BE2C (cell line): Measurements from ENCODE around the gene TRHDE.

Experiments
- DNase-seq: peaks from one replicate; pipeline ENCODE4 v3.0.0-alpha.2; 2020
- H3K27me3 ChIP-seq: fragments of 250-450 bp; sonication (Bioruptor Pico); 2 replicates; pipeline ENCODE4 v1.5.1; 2020; ENCODE audit warnings: mild to moderate bottlenecking
- H3K36me3 ChIP-seq: fragments of 250-450 bp; sonication (Bioruptor Pico); 2 replicates; pipeline ENCODE4 v1.5.1; 2020; ENCODE audit warnings: mild to moderate bottlenecking
- H3K4me1 ChIP-seq: fragments of 250-450 bp; sonication (Bioruptor Pico); 2 replicates; pipeline ENCODE4 v1.5.1; 2020
- H3K4me3 ChIP-seq: 2 replicates; pipeline ENCODE4 v1.5.1; 2011; ENCODE audit warnings: low read depth, low read length
- H3K9me3 ChIP-seq: fragments of 250-450 bp; sonication (Bioruptor Pico); 2 replicates; pipeline ENCODE4 v1.5.1; 2020
- CTCF ChIP-seq: IDR thresholded peaks from 2 replicates; pipeline ENCODE4 v1.5.1; 2012; ENCODE audit warnings: mild to moderate bottlenecking, low read depth, low read length

TRHDE gene

GRCh38 chr12:72673853-72674252, 401.7 kb downstream of the TRHDE start:
- DNase-seq = no peak
- TF ChIP-seq CTCF = no peak
- Histone ChIP-seq H3K36me3 (no peaks in the 10 kb centered on the region), H3K9me3 (no peaks in the 10 kb centered on the region), H3K27me3 (no peaks in the 10 kb centered on the region), H3K4me3 (no peak overlapping the region), H3K4me1 (no peaks in the 10 kb centered on the region)

- Histone ChIP-seq H3K4me3 (no peak overlapping the region), H3K27me3 (no peaks in the 10 kb centered on the region), H3K4me1 (no peaks in the 10 kb centered on the region), H3K9me3 (no peaks in the 10 kb centered on the region), H3K36me3 (no peaks in the 10 kb centered on the region)
- TF ChIP-seq CTCF = no peak
- no peak for DNase-seq
Measured at GRCh38 chr12:72676556-72676955, 404.4 kb downstream of the TRHDE start.

- no peak for TF ChIP-seq CTCF
- Histone ChIP-seq H3K9me3 (no peaks in the 10 kb centered on the region), H3K27me3 (no peaks in the 10 kb centered on the region), H3K4me3 (no peak overlapping the region), H3K4me1 (no peaks in the 10 kb centered on the region), H3K36me3 (no peaks in the 10 kb centered on the region)
- no peak for DNase-seq
Measured at GRCh38 chr12:72677139-72677538, 405.0 kb downstream of the TRHDE start.

- no peak overlapping the region for H3K4me3 ChIP-seq
- H3K4me1 ChIP-seq = no peaks in the 10 kb centered on the region
- TF ChIP-seq CTCF = no peak
- no peak for DNase-seq
- H3K9me3 ChIP-seq = no peaks in the 10 kb centered on the region
- H3K36me3 ChIP-seq = no peaks in the 10 kb centered on the region
- H3K27me3 ChIP-seq = no peaks in the 10 kb centered on the region
Measured at GRCh38 chr12:72677846-72678245, 405.7 kb downstream of the TRHDE start.

DNA sequence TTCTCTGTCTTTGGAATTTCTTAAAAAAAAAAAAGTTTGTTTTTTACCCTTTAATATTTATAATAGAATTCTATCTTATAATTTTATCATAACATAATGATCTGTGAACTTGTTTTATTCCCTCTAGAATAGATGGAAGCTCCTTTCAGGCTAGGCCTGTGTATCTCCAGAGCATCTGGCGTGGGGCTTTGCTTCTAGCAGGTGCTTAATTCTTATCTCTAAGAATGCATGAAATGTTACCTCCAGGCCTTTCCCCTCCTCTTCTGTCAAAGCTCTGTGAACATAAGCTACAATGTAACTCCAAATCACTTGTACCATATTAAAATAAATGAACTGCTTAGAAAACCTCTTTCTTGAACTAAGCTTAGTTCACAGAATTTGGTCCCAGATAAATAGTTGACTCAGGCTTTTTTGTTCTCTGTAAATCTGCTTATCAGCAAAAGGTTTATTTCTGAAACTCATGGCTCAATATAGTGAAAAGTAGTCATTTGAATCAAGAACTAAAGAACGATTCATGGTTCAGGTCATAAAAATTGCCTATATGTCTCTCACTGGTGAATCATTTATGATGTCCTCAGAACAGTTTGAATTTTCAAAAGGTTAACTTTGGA, 407.1 kb downstream of the TRHDE start:
- H3K27me3 ChIP-seq = no peaks in the 10 kb centered on the region
- no peak for TF ChIP-seq CTCF
- no peak for DNase-seq
- H3K4me1 ChIP-seq = no peaks in the 10 kb centered on the region
- no peak overlapping the region for H3K4me3 ChIP-seq
- H3K9me3 ChIP-seq = no peaks in the 10 kb centered on the region
- no peaks in the 10 kb centered on the region for H3K36me3 ChIP-seq

DNA sequence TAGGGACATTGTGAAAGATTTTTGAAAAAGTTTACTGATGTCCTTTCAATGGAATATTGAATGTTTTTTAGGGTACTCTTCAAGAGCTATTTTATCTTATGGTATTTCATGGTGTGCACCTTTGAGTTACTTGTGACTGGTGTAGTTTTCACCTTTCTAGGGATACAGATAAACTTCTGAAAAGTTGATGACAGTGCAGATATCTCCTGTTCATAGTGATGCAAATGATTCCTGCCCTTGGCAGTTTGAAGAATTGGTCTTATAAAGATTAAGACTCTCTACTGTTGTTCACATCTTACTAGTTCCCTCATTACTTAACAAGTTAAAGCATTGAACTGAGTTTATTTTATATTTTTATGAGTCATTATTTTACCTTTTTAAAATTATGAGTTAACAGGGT, 408.9 kb downstream of the TRHDE start:
- DNase-seq = no peak
- no peak overlapping the region for H3K4me3 ChIP-seq
- no peaks in the 10 kb centered on the region for H3K27me3 ChIP-seq
- H3K36me3 ChIP-seq = no peaks in the 10 kb centered on the region
- TF ChIP-seq CTCF = no peak
- no peaks in the 10 kb centered on the region for H3K4me1 ChIP-seq
- H3K9me3 ChIP-seq = no peaks in the 10 kb centered on the region
